HepG2 (cell line): ENCODE results near the gene CDH1. TPM values are rescaled to one million over a fixed set of nuclear protein-coding genes. Genes with fewer than 3 reads are reported as not detected.

Experiments
- ATAC-seq: fragments of 200-7000 bp; cut with Tn5 transposase; 3 replicates; pipeline ENCODE4 v1.9.1; 2020; ENCODE audit warnings: mild to moderate bottlenecking, moderate library complexity
- BruUV-seq: library from RNA; stranded (reverse); fragments of 400-500 nt; replicated peaks from 2 replicates; lab custom pipeline; 2021; lab: Mats Ljungman, UMichigan
- CTCF ChIA-PET: fragments of 300-600 bp; formaldehyde crosslinking; extraction: SDS; loops from one replicate; lab custom pipeline; 2021; ENCODE audit warnings: low total read pairs, inconsistent platforms, low intra/inter-chr PET ratio; lab: Yijun Ruan, JAX
- POLR2A ChIA-PET: fragments of 350-600 bp; sonication (Branson Sonifier 250); formaldehyde crosslinking; loops from one replicate; lab custom pipeline; 2020; ENCODE audit warnings: antibody characterized with exemption, inconsistent platforms; lab: Yijun Ruan, JAX
- DNase-seq: peaks from one replicate; pipeline ENCODE4 v3.0.0-alpha.2; 2015; ENCODE audit warnings: low spot score
- FAIRE-seq: peaks from 3 replicates; lab custom pipeline; 2011; peaks lifted over from hg19 to GRCh38; lab: Jason Lieb, UNC
- H2AFZ ChIP-seq: one replicate; pipeline ENCODE4 v1.6.1; 2011; ENCODE audit warnings: low read length, inconsistent platforms
- H3K27ac ChIP-seq: fragments of 300-600 bp; 3 replicates; pipeline ENCODE4 v1.8.0; 2011; ENCODE audit warnings: mixed run types, mild to moderate bottlenecking, mixed read lengths, low read length, inconsistent platforms; ENCODE audit not compliant: insufficient read depth; ENCODE audit errors: extremely low read length
- H3K27me3 ChIP-seq, 2 experiments: fragments of 200-600 bp in 1 of 2; 2 replicates in 1 of 2; 3 replicates in 1 of 2; pipeline versions ENCODE4 v1.6.0 to v1.8.0; 2011; ENCODE audit warnings: low read length in 2 of 2, mild to moderate bottlenecking in 2 of 2, moderate library complexity in 2 of 2, inconsistent platforms in 1 of 2; ENCODE audit not compliant: insufficient read depth in 2 of 2, control insufficient read depth in 1 of 2
- H3K36me3 ChIP-seq, 2 experiments: fragments of 200-600 bp in 1 of 2; replicated peaks in 1 of 2; 2 replicates in 1 of 2; 3 replicates in 1 of 2; pipeline versions ENCODE4 v1.5.1 to v1.8.0; 2011; ENCODE audit warnings: low read length in 2 of 2, inconsistent platforms in 1 of 2; ENCODE audit not compliant: insufficient read depth in 2 of 2, control insufficient read depth in 1 of 2
- H3K4me1 ChIP-seq: 2 replicates; pipeline ENCODE4 v1.5.1; 2012; ENCODE audit warnings: low read length, inconsistent platforms; ENCODE audit not compliant: insufficient read depth
- H3K4me2 ChIP-seq: 2 replicates; pipeline ENCODE4 v1.6.0; 2011; ENCODE audit warnings: low read depth, low read length, inconsistent platforms
- H3K4me3 ChIP-seq, 3 experiments: fragments of 200-600 bp in 1 of 3; sonication (generic), shearing (Covaris generic) in 1 of 3; replicated peaks in 1 of 3; 2 replicates each; pipeline ENCODE4 v1.5.1; 2011 to 2016; ENCODE audit warnings: low read length in 3 of 3, inconsistent platforms in 2 of 3, low read depth in 2 of 3, mild to moderate bottlenecking in 2 of 3, control low read depth in 1 of 3, mixed read lengths in 1 of 3; ENCODE audit not compliant: insufficient read depth in 1 of 3
- H3K79me2 ChIP-seq: one replicate; pipeline ENCODE4 v1.6.1; 2011; ENCODE audit warnings: low read length, inconsistent platforms; ENCODE audit not compliant: insufficient read depth
- H3K9ac ChIP-seq: 2 replicates; pipeline ENCODE4 v1.6.0; 2011; ENCODE audit warnings: mild to moderate bottlenecking, low read depth, low read length, inconsistent platforms; ENCODE audit not compliant: insufficient read depth
- H3K9me3 ChIP-seq: 2 replicates; pipeline ENCODE4 v1.5.1; 2012; ENCODE audit warnings: mild to moderate bottlenecking, low read length
- H4K20me1 ChIP-seq: 2 replicates; pipeline ENCODE4 v1.6.0; 2011; ENCODE audit warnings: inconsistent platforms, mild to moderate bottlenecking, low read length, moderate library complexity; ENCODE audit not compliant: insufficient read depth
- ADNP ChIP-seq: sonication (generic); formaldehyde crosslinking; IDR thresholded peaks from 2 replicates; pipeline ENCODE4 v1.4.0; 2020; ENCODE audit warnings: missing genetic modification reagents
- ARID5B ChIP-seq: IDR thresholded peaks from 2 replicates; pipeline ENCODE4 v1.4.0; 2020; ENCODE audit warnings: mild to moderate bottlenecking, missing genetic modification reagents
- ATF7 ChIP-seq, 2 experiments: fragments of 450-650 bp in 1 of 2; sonication (generic) in 1 of 2; formaldehyde crosslinking in 1 of 2; IDR thresholded peaks; 2 replicates each; pipeline versions ENCODE4 v1.4.0 to v1.6.1; 2016 to 2020; ENCODE audit warnings: antibody characterized with exemption in 1 of 2, mild to moderate bottlenecking in 1 of 2, missing genetic modification reagents in 1 of 2
- ATF7-NPFF ChIP-seq: sonication (generic); formaldehyde crosslinking; IDR thresholded peaks from 2 replicates; pipeline ENCODE4 v1.8.1; 2023; ENCODE audit warnings: mild to moderate bottlenecking, low read depth, missing genetic modification reagents, moderate library complexity
- CTCF ChIP-seq: sonication (generic); formaldehyde crosslinking; IDR thresholded peaks from 2 replicates; pipeline ENCODE4 v1.5.0; 2020; ENCODE audit warnings: mild to moderate bottlenecking, missing genetic modification reagents, moderate library complexity
- NAIF1 ChIP-seq: sonication (generic); formaldehyde crosslinking; IDR thresholded peaks from 2 replicates; pipeline ENCODE4 v1.5.0; 2020; ENCODE audit warnings: mild to moderate bottlenecking, missing genetic modification reagents, borderline replicate concordance
- SNRNP70 ChIP-seq: fragments of 200-400 bp; formaldehyde crosslinking; IDR thresholded peaks from 2 replicates; pipeline ENCODE4 v1.6.1; 2017; ENCODE audit warnings: mild to moderate bottlenecking, low read depth, low read length, moderate library complexity
- SP2 ChIP-seq: sonication (generic); formaldehyde crosslinking; IDR thresholded peaks from 2 replicates; pipeline ENCODE4 v1.5.1; 2020; ENCODE audit warnings: mild to moderate bottlenecking, missing genetic modification reagents
- ZFP1 ChIP-seq: IDR thresholded peaks from 2 replicates; pipeline ENCODE4 v1.6.1; 2016
- ZNF136 ChIP-seq: sonication (generic); formaldehyde crosslinking; IDR thresholded peaks from 2 replicates; pipeline ENCODE4 v1.8.1; 2022; ENCODE audit warnings: low read depth, mild to moderate bottlenecking, moderate library complexity, missing genetic modification reagents
- ZNF782 ChIP-seq: sonication (generic); formaldehyde crosslinking; IDR thresholded peaks from 2 replicates; pipeline ENCODE4 v1.4.0; 2020; ENCODE audit warnings: missing genetic modification reagents, mild to moderate bottlenecking, borderline replicate concordance
- WGBS: methylation state at CpG from one replicate; pipeline ENCODE4 v1.1.6; 2017; ENCODE audit warnings: low lambda C conversion rate; 5-methylcytosine and 5-hydroxymethylcytosine counted together
- in situ Hi-C: cut with HindIII; loops from 2 replicates; pipeline ENCODE4 v1.10.0; 2017; ENCODE audit warnings: low pct_unique_long_range_greater_than_20kb; ENCODE audit not compliant: extremely low pct_ligation_motif_present
- intact Hi-C: fragments of 100-400 bp; cut with micrococcal nuclease; formaldehyde crosslinking; loops from one replicate; pipeline ENCODE4 v1.10.0; 2022; ENCODE audit not compliant: unreplicated experiment
- polyA plus RNA-seq, 8 experiments: library from polyadenylated mRNA; depleted of rRNA in 3 of 8; stranded (reverse) in 7 of 8; unstranded in 1 of 8; fragments of >200 nt; fragmentation: Illumina TruSeq in 4 of 8; extraction: Trizol in 4 of 8; gene quantifications; 2 replicates each; pipeline versions ENCODE4 v1.2.1 to v1.2.3, GENCODE V29; 2011 to 2016; ENCODE audit warnings: low read depth in 4 of 8, missing spikeins in 1 of 8, mixed read lengths in 1 of 8; ENCODE audit not compliant: insufficient read depth in 1 of 8
- total RNA-seq, 5 experiments: library from RNA; depleted of rRNA; stranded (reverse); fragments of >200 nt; fragmentation: Illumina TruSeq; extraction: Trizol; gene quantifications; 2 replicates each; pipeline ENCODE4 v1.2.3, GENCODE V29; 2016; ENCODE audit warnings: low read depth in 1 of 5
- TF ChIP-seq, protein P1 (sequence below): sonication (generic); formaldehyde crosslinking; IDR thresholded peaks from 2 replicates; pipeline ENCODE4 v1.4.0; 2020; ENCODE audit warnings: missing genetic modification reagents

CDH1 gene
- total and polyA plus RNA-seq, 2 of the 13 experiments (the other 11 are each of a cell fraction or from before 2014, with no cell fraction given), result 0.95 to 9.8 TPM

DNA sequence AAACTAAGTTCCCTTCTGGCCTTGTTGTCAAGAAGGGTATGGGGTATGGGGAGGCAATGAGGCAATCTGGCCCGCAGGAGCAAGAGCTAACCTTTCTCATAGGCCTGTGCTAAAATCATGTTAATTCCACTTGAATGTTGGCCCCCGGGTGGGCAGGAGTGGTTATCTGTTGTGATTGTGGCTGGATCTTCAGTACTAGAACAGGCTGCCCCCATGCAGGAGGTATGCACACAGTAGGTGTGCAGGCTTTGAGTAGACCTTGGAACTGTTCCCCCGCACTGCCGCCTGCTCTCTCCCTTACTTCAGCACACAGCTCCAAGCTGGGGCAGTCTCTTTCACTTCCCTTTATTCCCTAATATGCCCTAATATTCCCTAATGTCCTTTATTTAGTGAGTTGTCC is 53.9 kb downstream of the CDH1 start:
- H3K27me3 ChIP-seq, result no peaks in the 10 kb centered on the region
- H3K9me3 ChIP-seq, result no peaks in the 10 kb centered on the region
- peak overlapping the region; percentile 81 for H3K4me2 ChIP-seq
- DNase-seq, result no peak
- H3K36me3 ChIP-seq, result no peaks in the 10 kb centered on the region
- H3K9ac ChIP-seq, result peak overlapping the region; percentile 65
- in situ Hi-C loops (loop anchor here (5.0 kb wide), 1 partner anchor 49 kb away; no protein-coding TSS in a partner anchor), intact Hi-C loops (no loop called here)
- H4K20me1 ChIP-seq, result no peaks in the 10 kb centered on the region
- ChIA-PET CTCF (interaction anchor here (0.7 kb wide), 2 partner anchors 9 to 87 kb away, joined by 3 read pairs; no protein-coding TSS in a partner anchor), POLR2A (interaction anchor here (1.2 to 5.7 kb wide), 3 partner anchors 15 to 51 kb away, joined by 3 to 134 read pairs (median 3); partner anchors contain the start of gene CDH1)
- no peak for ATAC-seq
- H3K4me3 ChIP-seq, result peak overlapping the region in 2 of 3 experiments; percentile 24 to 58; a peak in 2 of 6 replicates
- no peak overlapping the region for H2AFZ ChIP-seq
- H3K27ac ChIP-seq, result peak overlapping the region; percentile 74
- H3K79me2 ChIP-seq, result no peaks in the 10 kb centered on the region
- WGBS, result 50% methylated on average over 3 of the region's 4 CpGs
- no peak for FAIRE-seq
- H3K4me1 ChIP-seq, result peaks cover 83% of the 10 kb centered on the region
- no TSS peak for BruUV-seq
- TF ChIP-seq ZFP1 (no peak), SNRNP70 (no peak), CTCF (CRISPR knock-in tag) (no peak), SP2 (CRISPR knock-in tag) (no peak), ATF7 (IDR thresholded peaks at IDR 0.05) (no peak), ATF7 (CRISPR knock-in tag; IDR thresholded peaks at IDR 0.05) (no peak), ZNF782 (CRISPR knock-in tag) (no peak), NAIF1 (0 out of 2 replicates have a peak, but pooled peaks have one; percentile 45), ADNP (CRISPR knock-in tag) (no peak), ATF7-NPFF (0 out of 2 replicates have a peak, but pooled peaks have one; percentile 25), ARID5B (no peak), ZNF136 (CRISPR knock-in tag) (0 out of 2 replicates have a peak, but pooled peaks have one; percentile 4)
- TF ChIP-seq, protein P1, sequence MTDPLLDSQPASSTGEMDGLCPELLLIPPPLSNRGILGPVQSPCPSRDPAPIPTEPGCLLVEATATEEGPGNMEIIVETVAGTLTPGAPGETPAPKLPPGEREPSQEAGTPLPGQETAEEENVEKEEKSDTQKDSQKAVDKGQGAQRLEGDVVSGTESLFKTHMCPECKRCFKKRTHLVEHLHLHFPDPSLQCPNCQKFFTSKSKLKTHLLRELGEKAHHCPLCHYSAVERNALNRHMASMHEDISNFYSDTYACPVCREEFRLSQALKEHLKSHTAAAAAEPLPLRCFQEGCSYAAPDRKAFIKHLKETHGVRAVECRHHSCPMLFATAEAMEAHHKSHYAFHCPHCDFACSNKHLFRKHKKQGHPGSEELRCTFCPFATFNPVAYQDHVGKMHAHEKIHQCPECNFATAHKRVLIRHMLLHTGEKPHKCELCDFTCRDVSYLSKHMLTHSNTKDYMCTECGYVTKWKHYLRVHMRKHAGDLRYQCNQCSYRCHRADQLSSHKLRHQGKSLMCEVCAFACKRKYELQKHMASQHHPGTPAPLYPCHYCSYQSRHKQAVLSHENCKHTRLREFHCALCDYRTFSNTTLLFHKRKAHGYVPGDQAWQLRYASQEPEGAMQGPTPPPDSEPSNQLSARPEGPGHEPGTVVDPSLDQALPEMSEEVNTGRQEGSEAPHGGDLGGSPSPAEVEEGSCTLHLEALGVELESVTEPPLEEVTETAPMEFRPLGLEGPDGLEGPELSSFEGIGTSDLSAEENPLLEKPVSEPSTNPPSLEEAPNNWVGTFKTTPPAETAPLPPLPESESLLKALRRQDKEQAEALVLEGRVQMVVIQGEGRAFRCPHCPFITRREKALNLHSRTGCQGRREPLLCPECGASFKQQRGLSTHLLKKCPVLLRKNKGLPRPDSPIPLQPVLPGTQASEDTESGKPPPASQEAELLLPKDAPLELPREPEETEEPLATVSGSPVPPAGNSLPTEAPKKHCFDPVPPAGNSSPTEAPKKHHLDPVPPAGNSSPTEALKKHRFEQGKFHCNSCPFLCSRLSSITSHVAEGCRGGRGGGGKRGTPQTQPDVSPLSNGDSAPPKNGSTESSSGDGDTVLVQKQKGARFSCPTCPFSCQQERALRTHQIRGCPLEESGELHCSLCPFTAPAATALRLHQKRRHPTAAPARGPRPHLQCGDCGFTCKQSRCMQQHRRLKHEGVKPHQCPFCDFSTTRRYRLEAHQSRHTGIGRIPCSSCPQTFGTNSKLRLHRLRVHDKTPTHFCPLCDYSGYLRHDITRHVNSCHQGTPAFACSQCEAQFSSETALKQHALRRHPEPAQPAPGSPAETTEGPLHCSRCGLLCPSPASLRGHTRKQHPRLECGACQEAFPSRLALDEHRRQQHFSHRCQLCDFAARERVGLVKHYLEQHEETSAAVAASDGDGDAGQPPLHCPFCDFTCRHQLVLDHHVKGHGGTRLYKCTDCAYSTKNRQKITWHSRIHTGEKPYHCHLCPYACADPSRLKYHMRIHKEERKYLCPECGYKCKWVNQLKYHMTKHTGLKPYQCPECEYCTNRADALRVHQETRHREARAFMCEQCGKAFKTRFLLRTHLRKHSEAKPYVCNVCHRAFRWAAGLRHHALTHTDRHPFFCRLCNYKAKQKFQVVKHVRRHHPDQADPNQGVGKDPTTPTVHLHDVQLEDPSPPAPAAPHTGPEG (CRISPR knock-in tag), result no peak
